ENCODE data around the gene ANKRD11.
"Not testable (repeated sequence)": the region's sequence is repeated elsewhere in the genome, so short reads cannot be mapped to it uniquely, and the experiment has no call there.

ANKRD11 gene

DNA sequence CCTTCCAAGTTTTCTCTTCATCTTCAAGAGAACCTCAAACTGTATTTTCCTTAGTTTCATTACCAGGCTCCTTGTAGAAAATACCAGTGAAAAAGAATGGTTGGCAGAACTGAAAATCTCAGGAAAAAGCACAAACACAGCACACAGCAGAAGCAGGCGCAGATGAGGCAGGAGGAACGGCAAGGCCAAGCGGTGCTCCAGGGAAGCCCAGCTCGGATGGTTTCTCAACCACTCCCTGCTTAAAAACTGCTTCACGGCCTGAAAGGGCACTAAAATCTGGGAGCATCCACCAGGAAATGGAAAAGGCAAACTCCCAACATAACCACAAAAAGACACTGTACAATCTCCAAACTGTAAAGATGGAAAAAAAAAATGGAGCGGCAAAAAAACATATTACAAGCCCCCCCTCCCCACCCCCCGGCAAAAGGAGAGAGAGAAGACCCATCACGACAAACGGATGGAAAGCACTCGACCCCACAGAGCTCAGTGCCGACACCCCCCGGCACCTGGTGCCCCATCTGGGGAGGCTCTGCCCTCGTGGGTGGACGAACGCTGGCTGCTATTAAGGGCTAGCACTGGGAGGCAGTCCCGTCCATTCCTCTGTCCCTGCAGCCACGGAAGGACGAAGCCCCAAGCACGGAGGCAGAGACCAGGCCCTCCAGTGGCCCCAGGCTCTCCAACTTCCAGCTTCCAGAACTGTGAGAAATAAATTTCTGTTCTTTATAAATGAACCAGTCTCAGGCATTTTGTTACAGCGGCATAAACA is 145.3 kb downstream of the ANKRD11 start:
- DNase-seq (ENCODE audit: low spot score): peak; percentile 34

DNA sequence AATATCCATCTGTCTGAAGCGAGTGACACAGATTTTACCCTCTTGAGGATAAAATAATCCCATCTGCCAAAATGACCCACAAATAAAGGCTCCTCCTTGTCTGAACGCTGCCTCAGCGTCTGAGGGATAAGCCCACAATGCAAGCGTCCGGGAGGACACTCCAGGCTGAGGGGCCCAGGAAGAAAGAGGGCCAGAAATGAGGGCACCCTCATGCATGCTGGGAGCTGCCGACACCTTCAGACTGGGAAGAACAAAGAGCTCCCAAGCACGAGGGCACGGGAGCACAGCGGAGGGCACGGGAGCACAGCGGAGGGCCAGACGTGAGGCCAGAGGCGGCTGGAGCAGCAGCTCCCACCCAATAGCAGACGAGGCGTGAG is 145.9 kb downstream of the ANKRD11 start:
- no peak for DNase-seq (ENCODE audit: low spot score)

DNA sequence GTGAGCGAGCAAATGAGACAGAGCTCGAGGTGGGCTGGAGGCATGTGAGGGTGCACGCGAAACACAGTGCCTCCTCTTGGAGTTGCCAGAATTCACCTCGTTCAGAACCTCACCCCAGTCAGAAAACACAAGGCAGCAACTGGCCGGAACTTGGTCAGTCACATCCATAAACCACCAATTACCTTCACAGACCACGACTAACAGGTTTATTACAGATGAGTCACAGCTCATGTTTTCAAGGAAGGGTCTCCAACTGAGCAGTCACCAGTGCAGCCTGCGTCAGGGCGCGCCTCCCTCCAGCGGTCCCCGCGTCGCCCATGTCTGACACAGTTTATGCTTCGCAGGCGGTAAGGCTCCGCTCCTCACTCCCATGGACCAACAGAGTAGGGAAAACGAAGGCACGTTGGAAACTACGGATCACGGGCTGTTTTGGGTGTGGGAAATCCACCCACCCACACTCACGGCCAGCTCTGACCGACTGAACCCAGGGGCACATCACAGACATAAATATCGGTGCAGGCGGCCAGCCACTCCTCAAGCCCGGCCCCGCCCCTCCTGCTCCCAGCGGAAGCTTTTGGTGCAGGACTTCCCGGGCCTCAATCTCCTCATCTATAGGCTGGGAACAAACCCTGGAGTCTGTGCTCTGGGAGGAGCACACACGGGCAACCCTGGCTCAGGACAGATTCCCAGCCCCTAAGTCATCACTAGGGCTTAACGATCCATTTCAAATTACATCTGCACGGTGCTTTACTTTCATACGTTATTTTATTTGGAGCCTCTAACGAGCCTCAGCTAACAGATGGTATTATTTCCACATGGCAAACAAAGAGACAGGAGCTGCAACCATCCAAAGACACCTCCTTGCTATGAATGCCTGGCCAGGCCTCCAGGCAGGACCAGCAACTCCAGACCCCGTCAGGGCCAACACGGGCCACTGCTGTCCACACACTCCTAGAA is 146.6 kb downstream of the ANKRD11 start:
- peak; percentile 63 for DNase-seq (ENCODE audit: low spot score)

DNA sequence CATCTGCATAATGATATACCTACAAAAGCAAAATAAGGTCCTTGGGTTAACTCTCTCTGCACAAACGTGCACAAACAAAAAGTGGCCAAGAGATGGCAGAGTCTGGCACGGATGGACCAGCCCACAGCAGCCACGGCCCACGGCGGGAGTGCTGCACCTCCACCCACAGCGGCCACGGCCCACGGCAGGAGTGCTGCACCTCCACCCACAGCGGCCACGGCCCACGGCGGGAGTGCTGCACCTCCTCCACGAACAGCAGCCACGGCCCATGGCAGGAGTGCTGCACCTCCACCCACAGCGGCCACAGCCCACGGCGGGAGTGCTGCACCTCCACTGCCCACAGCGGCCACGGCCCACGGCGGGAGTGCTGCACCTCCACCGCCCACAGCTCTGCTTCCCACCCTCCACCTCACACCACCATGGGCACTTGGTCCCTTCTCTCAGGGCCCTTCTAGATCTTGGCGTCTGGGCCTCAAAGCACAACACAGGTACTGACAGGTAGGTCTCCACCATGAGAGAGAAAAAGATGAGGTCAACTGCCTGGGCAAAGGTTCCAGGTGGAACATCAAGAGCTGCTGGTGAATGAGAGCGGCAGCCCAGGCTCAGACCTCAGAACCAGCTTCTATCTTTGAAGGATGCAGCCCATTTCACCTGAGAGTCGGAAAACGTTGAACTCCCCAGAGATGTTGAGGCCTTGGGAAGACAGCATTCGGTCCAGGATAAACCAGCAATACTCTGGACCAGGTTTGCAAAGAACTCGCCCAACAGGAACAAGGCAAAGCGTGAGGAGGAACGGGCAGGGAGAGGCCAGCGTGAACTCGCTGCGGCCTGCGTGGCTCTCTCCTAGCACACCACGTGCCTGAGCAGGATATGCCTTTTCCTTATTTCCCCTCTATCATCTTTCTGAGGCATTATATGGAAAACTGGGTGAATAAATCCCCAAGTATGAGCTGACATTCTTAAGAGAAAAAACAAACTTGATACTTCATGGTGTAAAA is 148.4 kb downstream of the ANKRD11 start:
- DNase-seq (ENCODE audit: low spot score): no peak

DNA sequence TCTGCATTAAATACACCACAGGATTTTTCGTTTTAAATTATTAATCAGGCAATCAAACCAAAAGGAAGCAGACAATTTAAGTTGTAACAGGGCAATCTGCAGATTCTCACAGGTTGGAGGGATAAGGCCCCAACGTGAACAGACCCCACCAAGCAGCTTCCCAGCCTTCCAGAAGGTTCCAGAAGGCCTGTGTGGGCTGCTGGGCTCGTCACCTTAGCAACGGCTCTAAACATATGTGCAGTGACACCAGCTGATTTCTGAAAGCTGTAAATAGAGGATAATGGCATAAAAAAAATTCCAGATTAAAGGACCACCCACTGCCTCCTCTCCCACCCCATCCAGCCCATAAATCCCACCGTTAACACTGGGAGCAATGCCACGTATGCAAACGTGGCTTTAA is 149.1 kb downstream of the ANKRD11 start:
- no peak for DNase-seq (ENCODE audit: low spot score)

DNA sequence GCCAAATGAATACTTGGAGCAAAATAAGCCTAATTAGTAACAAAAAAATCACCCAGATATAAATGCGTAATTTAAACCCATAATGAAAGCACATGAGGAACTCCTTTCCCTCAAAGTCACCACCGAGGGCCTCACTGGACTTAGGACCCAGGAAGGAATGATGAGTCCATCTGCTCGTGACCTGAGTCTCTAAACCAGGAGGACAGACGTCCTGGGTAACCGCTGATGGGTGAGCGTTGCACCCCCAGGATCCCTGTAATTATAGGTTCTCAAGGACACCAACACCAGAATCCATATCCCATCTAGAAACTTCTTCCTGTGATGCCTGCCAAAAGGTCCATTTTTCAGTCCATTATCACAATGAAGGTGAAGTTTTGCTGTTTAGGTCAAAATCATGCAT is 151.5 kb downstream of the ANKRD11 start:
- DNase-seq (ENCODE audit: low spot score): no peak

DNA sequence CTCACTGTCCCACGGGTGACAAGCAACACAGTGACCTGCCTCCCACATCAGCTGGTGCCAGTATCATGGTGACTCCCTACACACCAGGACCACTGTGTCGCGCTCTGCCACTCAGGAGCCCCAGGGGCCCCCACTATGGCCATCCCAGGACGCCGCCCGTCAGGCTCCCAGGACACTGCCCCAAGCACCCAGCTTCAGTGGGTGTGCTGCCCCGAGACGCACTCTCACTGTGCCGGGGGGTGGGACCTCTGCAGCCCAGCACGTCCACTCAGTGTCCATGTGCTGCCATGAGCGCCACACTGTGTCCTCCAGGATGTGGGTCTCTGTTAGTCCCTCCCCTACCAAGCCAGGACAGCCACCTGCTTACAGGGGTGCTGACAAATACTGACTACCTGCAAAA is 152.4 kb downstream of the ANKRD11 start:
- no peak for DNase-seq (ENCODE audit: low spot score)

DNA sequence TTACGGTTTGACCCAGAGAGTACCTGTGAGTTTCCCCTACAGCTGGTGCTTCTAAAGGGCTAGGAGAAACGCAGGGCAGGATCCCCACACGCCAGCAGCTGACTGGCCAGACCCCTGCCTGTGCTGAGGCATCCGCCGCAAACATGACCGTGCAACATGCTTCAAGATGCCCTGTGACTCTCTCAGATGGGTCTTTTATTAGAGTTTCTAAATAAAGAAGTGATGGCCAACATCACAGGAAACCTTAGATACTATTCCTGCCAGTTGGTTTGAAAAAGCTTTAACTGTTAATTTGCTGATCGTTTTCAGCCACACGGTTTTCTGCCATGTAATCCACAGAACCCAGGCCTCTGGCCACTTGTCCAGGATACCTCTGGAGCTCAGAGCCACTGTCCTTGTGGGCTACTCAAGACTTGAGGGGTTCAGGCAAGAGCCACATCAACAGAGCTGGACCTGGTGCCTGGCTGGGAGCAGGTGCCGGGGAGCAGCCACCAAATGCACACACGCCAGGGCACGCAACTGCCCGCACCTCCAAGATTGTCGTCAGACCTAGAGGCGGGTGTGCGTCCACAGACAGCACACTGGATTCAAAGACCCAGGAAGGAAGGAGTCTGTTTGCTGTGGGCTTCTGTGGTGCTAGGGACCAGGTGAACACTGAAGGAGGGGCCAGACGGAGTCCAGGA is 154.4 kb downstream of the ANKRD11 start:
- DNase-seq (ENCODE audit: low spot score): no peak

DNA sequence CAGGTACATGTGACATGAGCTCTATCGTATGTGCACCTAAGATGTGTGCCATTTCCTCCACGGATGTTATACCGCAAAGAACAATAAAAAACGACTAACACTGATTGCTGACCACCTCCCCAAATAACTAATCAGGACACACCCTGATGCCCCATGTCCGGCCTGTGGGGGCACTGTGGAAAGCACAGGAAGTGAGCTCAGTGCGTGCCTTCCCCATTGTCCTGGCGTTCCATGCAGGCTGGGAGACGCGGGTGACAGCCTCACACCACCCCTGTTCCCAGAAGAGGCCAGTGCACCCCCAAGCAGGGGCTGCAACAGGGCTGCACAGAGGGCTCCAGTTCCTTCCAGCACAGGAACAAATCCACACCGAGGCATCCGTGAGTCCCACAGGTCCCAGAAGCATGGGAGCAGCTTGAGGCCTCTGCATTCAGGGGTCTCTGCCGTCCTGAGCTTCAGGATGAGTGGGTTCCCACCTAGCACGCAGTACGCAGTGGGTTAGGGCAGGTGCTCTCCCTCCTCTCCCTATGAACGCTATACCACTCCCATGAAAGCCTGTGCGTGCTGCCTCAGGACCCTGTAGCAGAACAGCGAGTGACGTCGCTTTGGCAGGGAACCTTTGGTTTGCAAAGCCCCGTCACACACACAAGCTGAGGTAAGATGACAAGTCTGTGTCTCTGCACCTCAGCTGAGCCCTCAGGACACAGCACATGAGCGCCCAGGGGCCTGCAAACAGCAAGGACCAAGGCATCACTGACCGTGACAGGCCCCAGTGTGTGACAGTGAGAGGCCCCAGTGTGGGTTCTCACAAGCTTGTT is 155.2 kb downstream of the ANKRD11 start:
- DNase-seq (ENCODE audit: low spot score): no peak

DNA sequence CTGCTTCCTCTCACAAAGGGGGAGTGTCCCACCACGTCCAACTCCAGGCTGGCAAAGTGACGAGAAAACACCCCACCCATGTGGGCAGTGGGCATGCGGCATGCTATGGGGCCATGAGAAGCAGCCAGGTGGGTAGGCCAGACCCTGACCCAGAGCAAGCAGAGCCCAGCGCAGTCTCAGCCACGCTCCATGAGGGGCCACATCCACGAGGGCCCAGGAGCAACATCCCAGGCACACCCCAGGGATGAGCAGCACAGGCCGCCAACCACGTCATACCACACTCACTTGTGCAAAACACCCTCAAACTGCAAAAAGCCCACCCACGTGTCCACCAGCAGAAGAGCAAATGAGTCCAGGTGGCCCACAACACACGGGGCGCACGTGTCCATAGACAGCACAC is 155.9 kb downstream of the ANKRD11 start:
- DNase-seq (ENCODE audit: low spot score): no peak

DNA sequence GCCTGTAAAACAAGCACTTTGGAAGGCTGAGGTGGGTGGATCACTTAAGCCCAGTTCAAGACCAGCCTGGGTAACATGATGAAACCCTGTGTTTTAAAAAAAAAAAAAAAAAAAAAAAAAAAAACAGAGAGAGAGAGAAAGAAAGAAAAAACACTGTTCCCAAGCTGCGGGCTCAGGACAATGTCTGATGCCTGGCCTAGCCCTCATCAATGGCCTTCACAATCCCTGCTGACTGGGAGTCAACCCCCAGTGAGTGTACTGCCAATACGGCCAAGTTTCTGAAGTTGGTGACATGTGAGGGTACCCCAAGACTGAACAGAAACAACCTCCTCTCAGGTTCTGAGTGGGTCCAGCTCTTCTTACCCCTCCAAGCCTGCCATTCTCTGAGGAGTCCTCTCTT is 156.3 kb downstream of the ANKRD11 start:
- DNase-seq (ENCODE audit: low spot score): no peak

DNA sequence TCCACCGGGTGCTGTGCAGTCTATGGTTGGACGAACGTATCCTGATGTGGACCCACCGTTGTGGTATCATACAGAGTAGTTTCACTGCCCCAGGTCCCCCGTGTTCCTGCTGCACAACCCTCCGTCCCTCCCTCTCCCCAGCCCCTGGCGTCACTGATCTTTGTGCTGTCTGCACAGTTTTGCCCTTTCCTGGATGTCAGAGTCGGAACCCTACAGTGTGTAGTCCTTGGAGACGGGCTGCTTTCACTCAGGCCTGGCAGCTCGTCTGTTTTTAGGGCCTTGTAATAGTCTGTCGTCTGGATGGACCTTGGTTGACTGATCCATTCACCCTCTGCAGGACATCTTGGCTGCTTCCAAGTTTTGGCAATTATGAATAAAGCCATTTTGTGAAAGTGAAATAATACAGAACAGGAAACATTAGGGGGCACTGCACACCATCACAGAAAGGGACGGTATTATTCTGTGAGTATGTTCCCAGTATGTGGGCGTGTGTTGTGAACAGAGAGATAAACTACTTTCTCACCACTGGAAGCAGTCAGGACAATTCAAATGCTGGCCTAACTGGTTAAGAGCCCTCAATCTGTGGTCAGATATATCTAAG is 156.9 kb downstream of the ANKRD11 start:
- DNase-seq (ENCODE audit: low spot score): peak; percentile 90

DNA sequence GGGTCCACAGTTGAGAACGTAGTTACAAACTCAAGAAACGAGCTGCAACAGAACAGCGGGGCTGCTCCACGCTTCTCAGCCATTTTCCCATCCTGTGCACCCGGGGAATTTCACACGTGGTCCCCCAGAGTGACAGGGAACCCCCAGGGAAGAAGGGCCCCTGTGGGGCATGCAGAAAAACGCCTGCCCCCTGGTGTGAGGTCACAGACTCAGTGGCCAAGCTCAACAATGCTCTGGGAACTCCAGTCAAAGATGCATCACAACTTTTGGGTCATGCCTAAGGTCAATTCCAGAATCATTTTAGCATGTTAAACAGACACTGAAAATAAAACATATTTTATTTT is 157.5 kb downstream of the ANKRD11 start:
- no peak for DNase-seq (ENCODE audit: low spot score)

DNA sequence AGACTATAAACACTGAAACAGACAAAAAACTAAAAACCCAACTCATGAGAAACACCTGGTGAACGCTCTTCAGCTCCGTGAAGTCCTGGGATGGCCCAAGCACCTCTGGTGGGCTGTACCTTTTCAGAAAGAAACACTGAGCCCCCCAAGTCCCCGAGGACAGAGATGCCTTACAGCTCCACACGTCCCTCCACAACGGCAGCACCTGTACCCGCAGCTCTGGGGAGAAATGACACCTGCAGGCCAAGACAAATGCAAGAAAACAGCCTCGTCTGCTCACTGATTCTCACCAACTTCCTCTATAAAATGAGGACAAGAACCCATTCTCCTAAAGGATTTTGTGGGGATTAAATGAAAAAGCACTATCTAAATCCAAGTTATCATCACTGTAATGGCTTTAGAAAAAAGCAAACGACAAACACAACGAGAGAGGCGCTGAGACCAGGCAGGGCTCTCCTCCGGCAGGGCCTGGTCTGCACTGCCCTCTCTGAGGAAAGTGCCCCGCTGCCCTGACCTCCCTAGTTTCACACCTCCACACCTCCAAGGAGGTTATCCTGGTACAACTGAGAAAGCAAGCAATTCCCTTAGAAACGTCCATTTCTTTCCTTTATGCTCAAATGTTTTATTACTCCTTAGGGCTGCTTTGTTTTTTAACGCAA is 158.0 kb downstream of the ANKRD11 start:
- DNase-seq (ENCODE audit: low spot score): no peak

DNA sequence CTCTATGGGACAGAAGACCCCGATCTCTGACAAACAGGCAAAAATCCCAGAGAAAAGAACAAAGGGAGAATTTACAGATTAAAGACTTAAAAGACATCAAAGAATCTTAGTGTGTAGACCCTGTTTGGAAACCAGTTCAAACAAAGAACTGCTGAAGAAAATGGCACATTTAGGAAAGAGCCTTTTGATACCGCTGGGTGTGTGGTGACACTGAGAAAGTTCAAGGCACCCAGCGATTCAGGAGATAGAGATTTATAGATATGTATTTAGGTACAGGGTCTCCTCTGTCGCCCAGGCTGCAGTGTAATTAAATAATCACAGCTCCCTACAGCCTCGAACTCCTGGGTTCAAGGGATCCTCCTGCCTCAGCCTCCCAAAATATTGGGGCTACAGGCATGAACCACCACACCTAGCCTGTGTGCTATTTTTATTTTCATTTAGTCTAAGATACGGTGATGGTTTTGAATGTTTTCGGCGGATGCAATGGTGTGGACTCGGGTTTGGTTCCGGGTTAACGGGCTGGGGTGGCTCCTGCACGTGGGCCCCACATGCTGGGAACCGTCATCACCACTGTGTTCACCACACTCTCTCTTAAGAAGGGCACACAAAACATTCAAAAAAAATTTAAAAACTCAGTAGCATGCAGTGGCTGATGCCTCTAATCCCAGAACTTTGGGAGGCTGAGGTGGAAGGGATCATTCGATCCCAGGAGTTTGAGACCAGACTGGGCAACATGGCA is 158.8 kb downstream of the ANKRD11 start:
- peak; percentile 37 for DNase-seq (ENCODE audit: low spot score)

DNA sequence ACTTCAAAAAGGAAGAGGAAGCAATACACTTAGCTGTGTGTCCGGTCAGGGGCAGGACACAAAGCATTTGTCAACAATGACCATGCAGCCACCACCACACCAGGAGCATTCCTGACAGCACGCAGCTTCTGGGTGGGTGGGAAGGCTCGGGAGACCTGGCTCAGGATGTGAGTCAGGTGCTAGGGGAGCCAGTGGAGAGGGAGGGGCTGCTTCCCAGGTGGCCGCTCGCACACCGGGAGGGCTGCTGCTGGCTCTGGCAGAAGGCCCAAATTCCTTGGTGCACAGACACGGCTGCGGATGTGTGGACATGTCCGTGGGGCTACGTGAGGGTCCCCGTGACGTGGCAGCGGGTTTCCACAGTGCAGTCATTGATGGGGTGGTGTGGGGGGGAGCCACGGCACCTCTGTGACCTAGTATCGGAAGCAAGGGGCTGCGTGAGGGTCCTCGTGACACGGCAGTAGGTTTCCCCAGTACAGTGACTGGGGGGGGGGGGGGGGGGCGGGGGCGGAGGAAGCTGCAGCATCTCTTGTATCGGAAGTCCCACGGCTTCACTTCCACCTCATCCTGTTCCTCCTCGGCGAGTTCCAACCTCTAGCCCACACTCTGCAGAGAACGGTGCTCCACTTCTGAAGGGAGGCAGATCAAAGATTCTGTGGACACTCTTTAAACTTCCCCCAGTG is 160.0 kb downstream of the ANKRD11 start:
- DNase-seq (ENCODE audit: low spot score): no peak

DNA sequence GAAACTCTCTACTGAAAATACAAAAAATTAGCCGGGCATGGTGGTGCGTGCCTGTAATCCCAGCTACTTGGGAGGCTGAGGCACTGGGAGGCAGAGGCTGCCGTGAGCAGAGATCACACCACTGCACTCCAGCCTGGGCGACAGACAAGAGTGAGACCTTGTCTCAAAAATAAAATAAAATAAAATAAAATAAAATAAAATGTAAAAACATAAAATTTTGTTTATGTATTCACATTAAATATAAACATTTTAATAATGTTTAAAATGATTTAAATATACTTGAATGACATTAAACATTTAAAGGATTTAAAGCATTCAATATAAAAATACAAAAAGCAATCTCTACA is 160.6 kb downstream of the ANKRD11 start:
- DNase-seq (ENCODE audit: low spot score): not testable (repeated sequence)
